HEK293T (cell line): Measurements from ENCODE around the gene NANOG.

ENCODE experiments used
- CTBP1 ChIP-seq: fragments of 450-650 bp; IDR thresholded peaks from 2 replicates; pipeline ENCODE4 v1.6.1; 2016; ENCODE audit warnings: borderline replicate concordance
- FOXA1 ChIP-seq: fragments of 450-650 bp; IDR thresholded peaks from 2 replicates; pipeline ENCODE4 v1.6.1; 2016; ENCODE audit warnings: mild to moderate bottlenecking
- FOXK2 ChIP-seq: fragments of 450-650 bp; IDR thresholded peaks from 2 replicates; pipeline ENCODE4 v1.6.1; 2016; ENCODE audit warnings: mild to moderate bottlenecking
- FOXM1 ChIP-seq: fragments of 450-650 bp; IDR thresholded peaks from 2 replicates; pipeline ENCODE4 v1.6.1; 2017; ENCODE audit warnings: mild to moderate bottlenecking, borderline replicate concordance
- NFRKB ChIP-seq: fragments of 450-650 bp; IDR thresholded peaks from 2 replicates; pipeline ENCODE4 v1.6.1; 2016; ENCODE audit warnings: mild to moderate bottlenecking, moderate library complexity
- SP1 ChIP-seq: fragments of 450-650 bp; IDR thresholded peaks from 2 replicates; pipeline ENCODE4 v1.6.1; 2017
- TARDBP ChIP-seq: fragments of 450-650 bp; IDR thresholded peaks from 2 replicates; pipeline ENCODE4 v1.6.1; 2016

DNA sequence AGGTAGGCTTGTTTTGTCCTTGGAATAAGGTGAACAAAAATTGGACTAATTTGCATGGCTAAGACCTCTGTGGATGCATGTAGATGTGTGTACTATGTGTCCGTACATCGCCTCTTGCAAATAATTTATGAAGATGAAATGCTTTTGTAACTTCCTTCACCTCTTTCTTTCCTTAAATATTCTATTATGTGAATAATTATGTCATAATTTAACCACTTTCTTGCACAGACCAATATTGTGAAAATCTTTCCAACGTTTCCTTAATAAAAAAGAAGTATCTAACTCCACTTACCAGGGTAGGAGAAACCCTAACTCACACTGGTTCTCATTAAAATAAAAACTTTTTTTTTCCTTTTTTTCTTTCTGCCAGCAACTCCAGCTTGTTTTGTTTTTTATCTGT lies 4.0 kb downstream of the NANOG start:
- no peak for TF ChIP-seq CTBP1
- TF ChIP-seq FOXA1 = no peak
- TF ChIP-seq FOXM1 = no peak
- TF ChIP-seq TARDBP = no peak
- TF ChIP-seq FOXK2 = no peak
- TF ChIP-seq SP1 = no peak
- no peak for TF ChIP-seq NFRKB
